Esophagus muscularis mucosa (tissue), 4 donors: Measurements from ENCODE around the gene ACVR1. TPM values are rescaled to one million over a fixed set of nuclear protein-coding genes. Genes with fewer than 3 reads are reported as not detected.

Source experiments
- DNase-seq: peaks from one replicate; pipeline ENCODE4 v3.0.0-alpha.2; 2017; ENCODE audit errors: extremely low spot score
- H3K27ac ChIP-seq, 4 donors: fragments of 200-600 bp; sonication (generic); replicated peaks in 1 of 4; 1 replicate in 3 of 4; 2 replicates in 1 of 4; pipeline ENCODE4 v1.5.1; 2016 to 2019; ENCODE audit warnings: mild to moderate bottlenecking in 1 of 4
- H3K27me3 ChIP-seq, 4 donors: fragments of 200-600 bp; sonication (generic); one replicate each; pipeline versions ENCODE4 v1.5.1 to v1.6.0; 2016 to 2019
- H3K36me3 ChIP-seq, 4 donors: fragments of 200-600 bp; sonication (generic); one replicate each; pipeline ENCODE4 v1.5.1; 2016 to 2019
- H3K4me1 ChIP-seq, 4 donors: fragments of 200-600 bp; sonication (generic); one replicate each; pipeline ENCODE4 v1.5.1; 2016 to 2019
- H3K4me3 ChIP-seq, 4 donors: fragments of 200-600 bp; sonication (generic); 1 replicate in 2 of 4; 2 replicates in 2 of 4; pipeline ENCODE4 v1.5.1; 2016 to 2019; ENCODE audit warnings: mild to moderate bottlenecking in 4 of 4, moderate library complexity in 1 of 4
- H3K9me3 ChIP-seq, 4 donors: fragments of 200-600 bp; sonication (generic); 1 replicate in 3 of 4; 2 replicates in 1 of 4; pipeline ENCODE4 v1.5.1; 2016 to 2019
- EP300 ChIP-seq: sonication (generic); formaldehyde crosslinking; IDR thresholded peaks from one replicate; pipeline ENCODE4 v1.6.1; 2017; ENCODE audit warnings: antibody characterized with exemption
- POLR2A ChIP-seq: fragments of 450-650 bp; IDR thresholded peaks from one replicate; pipeline ENCODE4 v1.6.1; 2017; ENCODE audit warnings: antibody characterized with exemption, moderate library complexity, mild to moderate bottlenecking, low read depth
- POLR2AphosphoS5 ChIP-seq, 2 donors: sonication (generic); formaldehyde crosslinking; IDR thresholded peaks; one replicate each; pipeline ENCODE4 v1.6.1; 2017; ENCODE audit warnings: antibody characterized with exemption in 2 of 2
- WGBS: methylation state at CpG from one replicate; pipeline ENCODE4 v1.1.5; 2018; 5-methylcytosine and 5-hydroxymethylcytosine counted together
- intact Hi-C: fragments of 100-400 bp; cut with DNase I; formaldehyde crosslinking; loops from one replicate; pipeline ENCODE4 v1.15.1; 2023
- total RNA-seq, 4 donors: library from RNA; depleted of rRNA; stranded (reverse); fragments of >200 nt; gene quantifications; one replicate each; pipeline versions ENCODE4 v1.1.0 to v1.2.1, GENCODE V29; 2016
- TF ChIP-seq, protein P1 (sequence below), 3 experiments: fragments of 200-600 bp in 2 of 3; fragments of 450-650 bp in 1 of 3; sonication (generic) in 2 of 3; IDR thresholded peaks; one replicate each; pipeline ENCODE4 v1.5.1; 2017 to 2019; ENCODE audit warnings: antibody characterized with exemption in 3 of 3, mild to moderate bottlenecking in 2 of 3, moderate library complexity in 1 of 3

The ACVR1 gene
- total RNA-seq, 4 donors from 2014 or later, result 25.2 to 39.1 (median 32.3) TPM

DNA sequence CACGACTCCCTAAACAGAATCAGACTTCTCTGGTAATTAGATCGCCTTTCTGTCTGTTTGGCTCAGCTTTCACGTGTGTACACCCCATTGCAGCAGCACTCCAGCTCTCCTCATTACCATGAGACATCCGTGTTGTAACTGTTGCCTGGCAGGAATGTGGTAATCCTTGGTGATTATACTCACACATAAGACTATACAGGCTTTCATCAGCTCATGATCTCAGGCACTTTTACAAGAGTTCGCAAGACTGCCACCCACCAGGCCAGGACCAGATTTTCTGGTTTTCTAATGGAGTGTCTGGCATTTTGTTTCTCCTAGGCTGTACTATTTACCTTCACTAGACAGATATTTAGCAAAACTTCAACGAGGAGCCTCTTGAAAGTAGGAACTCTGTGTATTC, 50.2 kb downstream of the ACVR1 start:
- no peak for DNase-seq
- Histone ChIP-seq H3K36me3 (peaks cover 0 to 8% (median 0%) of the 10 kb centered on the region in 4 donors), H3K4me1 (peaks cover 21 to 29% (median 24%) of the 10 kb centered on the region in 4 donors), H3K9me3 (no peaks in the 10 kb centered on the region), H3K4me3 (no peak overlapping the region), H3K27ac (no peak overlapping the region), H3K27me3 (no peaks in the 10 kb centered on the region)
- whole genome bisulfite sequencing, result 87% methylated on average over 6 of the region's 6 CpGs
- intact Hi-C loops, result loop anchor here (5.0 kb wide), 1 partner anchor 39 kb away; no protein-coding TSS in a partner anchor
- TF ChIP-seq, protein P1, sequence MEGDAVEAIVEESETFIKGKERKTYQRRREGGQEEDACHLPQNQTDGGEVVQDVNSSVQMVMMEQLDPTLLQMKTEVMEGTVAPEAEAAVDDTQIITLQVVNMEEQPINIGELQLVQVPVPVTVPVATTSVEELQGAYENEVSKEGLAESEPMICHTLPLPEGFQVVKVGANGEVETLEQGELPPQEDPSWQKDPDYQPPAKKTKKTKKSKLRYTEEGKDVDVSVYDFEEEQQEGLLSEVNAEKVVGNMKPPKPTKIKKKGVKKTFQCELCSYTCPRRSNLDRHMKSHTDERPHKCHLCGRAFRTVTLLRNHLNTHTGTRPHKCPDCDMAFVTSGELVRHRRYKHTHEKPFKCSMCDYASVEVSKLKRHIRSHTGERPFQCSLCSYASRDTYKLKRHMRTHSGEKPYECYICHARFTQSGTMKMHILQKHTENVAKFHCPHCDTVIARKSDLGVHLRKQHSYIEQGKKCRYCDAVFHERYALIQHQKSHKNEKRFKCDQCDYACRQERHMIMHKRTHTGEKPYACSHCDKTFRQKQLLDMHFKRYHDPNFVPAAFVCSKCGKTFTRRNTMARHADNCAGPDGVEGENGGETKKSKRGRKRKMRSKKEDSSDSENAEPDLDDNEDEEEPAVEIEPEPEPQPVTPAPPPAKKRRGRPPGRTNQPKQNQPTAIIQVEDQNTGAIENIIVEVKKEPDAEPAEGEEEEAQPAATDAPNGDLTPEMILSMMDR (IDR thresholded peaks at IDR 0.05), result no peak
- no peak for TF ChIP-seq POLR2AphosphoS5 (IDR thresholded peaks at IDR 0.05)
- no peak for TF ChIP-seq POLR2A
- TF ChIP-seq EP300, result no peak

DNA sequence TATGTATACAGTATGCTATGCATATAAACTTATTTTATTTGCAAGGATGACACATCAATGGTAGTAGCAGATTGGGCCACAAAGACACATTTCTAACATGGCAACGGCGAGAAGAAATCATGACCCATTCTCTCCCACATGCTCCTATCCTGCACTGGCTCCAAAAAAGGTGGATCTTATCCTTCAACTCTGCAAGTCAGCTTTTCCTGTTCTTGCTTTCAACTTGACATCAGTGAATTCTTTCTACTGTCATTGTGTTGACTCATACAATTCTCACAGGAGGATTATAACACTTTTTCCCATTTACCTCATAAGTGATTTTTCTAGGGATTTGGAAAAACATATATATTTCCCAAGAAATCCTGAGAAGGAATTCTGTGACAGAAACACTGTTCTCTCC, 53.1 kb downstream of the ACVR1 start:
- no peaks in the 10 kb centered on the region for H3K27me3 ChIP-seq
- no peak for DNase-seq
- intact Hi-C loops, result no loop called here
- TF ChIP-seq EP300 (no peak), POLR2AphosphoS5 (IDR thresholded peaks at IDR 0.05) (no peak), POLR2A (no peak)
- TF ChIP-seq, protein P1 (IDR thresholded peaks at IDR 0.05), result no peak
- H3K36me3 ChIP-seq, result peaks cover 5 to 14% (median 5%) of the 10 kb centered on the region in 4 donors
- H3K4me3 ChIP-seq, result no peak overlapping the region
- H3K27ac ChIP-seq, result no peak overlapping the region
- 75% methylated on average over 2 of the region's 2 CpGs for WGBS
- H3K4me1 ChIP-seq, result peaks cover 16 to 23% (median 19%) of the 10 kb centered on the region in 4 donors
- H3K9me3 ChIP-seq, result no peaks in the 10 kb centered on the region

DNA sequence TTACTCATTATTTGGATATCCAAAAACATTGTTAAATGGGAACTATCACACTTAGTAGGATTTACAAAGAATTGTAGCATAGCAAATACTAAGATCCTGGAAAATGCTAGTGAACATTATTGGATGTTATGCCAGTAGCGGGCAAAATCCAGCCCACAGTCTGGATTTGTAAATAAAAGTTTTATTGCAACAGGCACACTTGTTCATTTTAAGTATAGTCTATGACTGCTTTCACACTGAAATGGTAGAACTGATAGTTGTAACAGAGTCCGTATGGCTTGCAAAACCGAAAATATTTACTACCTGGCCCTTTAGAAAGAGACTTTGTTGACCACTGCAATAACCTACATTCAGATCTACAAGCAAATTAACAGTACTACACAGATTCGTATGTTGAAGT, 53.6 kb downstream of the ACVR1 start:
- TF ChIP-seq, protein P1 (IDR thresholded peaks at IDR 0.05), result no peak
- TF ChIP-seq POLR2A, result no peak
- H3K4me3 ChIP-seq, result no peak overlapping the region
- no peak overlapping the region for H3K27ac ChIP-seq
- no peak for DNase-seq
- peaks cover 16 to 23% (median 19%) of the 10 kb centered on the region in 4 donors for H3K4me1 ChIP-seq
- H3K36me3 ChIP-seq, result peaks cover 7 to 19% (median 10%) of the 10 kb centered on the region in 4 donors
- H3K9me3 ChIP-seq, result no peaks in the 10 kb centered on the region
- WGBS, result 95% methylated on average over 4 of the region's 4 CpGs
- H3K27me3 ChIP-seq, result no peaks in the 10 kb centered on the region
- intact Hi-C loops, result no loop called here

DNA sequence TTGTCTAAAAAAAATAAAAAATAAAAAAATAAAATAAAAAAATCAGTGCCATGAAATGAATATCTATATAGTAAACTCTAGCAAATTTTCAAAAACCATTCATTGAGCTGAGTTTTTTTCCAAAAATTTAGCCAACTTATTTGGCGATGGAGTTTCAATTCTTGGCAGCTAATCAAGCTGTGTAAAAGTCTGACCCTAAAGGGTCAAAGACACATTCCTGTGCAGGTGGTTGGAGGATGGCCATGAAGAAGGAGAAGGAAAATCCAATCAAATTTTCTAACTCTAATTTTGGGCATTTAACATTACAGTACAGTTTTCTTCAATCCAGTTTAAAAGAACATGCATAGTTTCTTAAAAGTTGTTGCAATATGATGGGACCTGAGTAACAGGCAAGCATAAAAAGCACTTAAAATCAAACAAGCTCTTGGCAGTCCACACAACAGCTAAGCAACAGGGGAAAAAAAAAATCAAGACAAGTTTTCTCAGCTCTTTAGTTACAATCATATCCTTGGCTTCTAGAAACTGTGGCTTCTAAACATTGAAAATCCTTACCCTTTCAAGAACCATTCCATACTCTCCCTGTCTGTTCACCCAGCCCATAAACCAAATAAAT, 54.5 kb downstream of the ACVR1 start:
- H3K4me3 ChIP-seq, result no peak overlapping the region
- TF ChIP-seq, protein P1 (IDR thresholded peaks at IDR 0.05), result no peak
- TF ChIP-seq POLR2A, result no peak
- TF ChIP-seq POLR2AphosphoS5 (IDR thresholded peaks at IDR 0.05), result no peak
- no peak for TF ChIP-seq EP300
- DNase-seq, result no peak
- peaks cover 16 to 23% (median 19%) of the 10 kb centered on the region in 4 donors for H3K4me1 ChIP-seq
- intact Hi-C loops, result no loop called here
- WGBS, result 39% methylated on average over 1 of the region's 1 CpG
- H3K27ac ChIP-seq, result no peak overlapping the region
- H3K36me3 ChIP-seq, result peaks cover 16 to 28% (median 18%) of the 10 kb centered on the region in 4 donors
- H3K9me3 ChIP-seq, result no peaks in the 10 kb centered on the region
- H3K27me3 ChIP-seq, result no peaks in the 10 kb centered on the region

DNA sequence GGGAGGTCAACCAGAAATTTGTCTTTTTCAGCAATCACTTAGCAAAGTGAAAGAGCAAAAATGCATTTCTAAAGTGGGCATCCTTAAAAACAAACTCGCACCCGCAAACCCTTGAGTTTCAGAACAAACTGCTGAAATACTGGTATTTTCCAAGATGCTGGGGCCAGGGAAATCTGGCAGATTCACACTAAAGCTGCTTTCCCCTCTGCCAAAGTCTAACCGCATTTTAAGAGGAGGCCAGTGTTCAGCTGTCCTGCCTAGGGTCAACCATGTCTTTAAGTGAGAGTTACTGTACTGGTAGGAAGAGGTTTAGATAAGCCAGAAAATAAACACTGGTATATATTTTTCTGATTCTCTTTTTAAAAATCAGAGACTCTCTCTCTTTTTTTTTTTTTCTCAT, 55.9 kb downstream of the ACVR1 start:
- DNase-seq, result no peak

More for the DNA sequence above, 55.9 kb downstream of the ACVR1 start:
- TF ChIP-seq EP300, result no peak
- TF ChIP-seq, protein P1 (IDR thresholded peaks at IDR 0.05), result no peak
- no peak for TF ChIP-seq POLR2AphosphoS5 (IDR thresholded peaks at IDR 0.05)
- no peak for TF ChIP-seq POLR2A
- Histone ChIP-seq H3K36me3 (peaks cover 16 to 34% (median 21%) of the 10 kb centered on the region in 4 donors), H3K4me1 (peaks cover 16 to 23% (median 19%) of the 10 kb centered on the region in 4 donors), H3K27ac (no peak overlapping the region), H3K27me3 (no peaks in the 10 kb centered on the region), H3K9me3 (no peaks in the 10 kb centered on the region), H3K4me3 (no peak overlapping the region)
- WGBS, result 89% methylated on average over 3 of the region's 3 CpGs
- intact Hi-C loops, result no loop called here
